Stomach (tissue), 9 donors: Measurements from ENCODE around the gene DCUN1D5. TPM values are rescaled to one million over a fixed set of nuclear protein-coding genes. Genes with fewer than 3 reads are reported as not detected.
A peak's percentile ranks its signal among the peaks of the same experiment; 100 is the strongest.

Experiments used
- DNase-seq, 2 donors: peaks; one replicate each; pipeline versions ENCODE4 v3.0.0 to v3.0.0-alpha.2; 2013 to 2019
- H3K27ac ChIP-seq, 5 donors: fragments of 200-600 bp in 4 of 5; sonication (generic) in 4 of 5; one replicate each; pipeline ENCODE4 v1.5.1; 2013 to 2019; ENCODE audit warnings: mild to moderate bottlenecking in 1 of 5, moderate library complexity in 1 of 5
- H3K27me3 ChIP-seq, 3 donors: fragments of 200-600 bp; sonication (generic); one replicate each; pipeline ENCODE4 v1.5.1; 2017 to 2019; ENCODE audit warnings: mixed run types in 1 of 3
- H3K36me3 ChIP-seq, 4 donors: fragments of 200-600 bp; sonication (generic); 1 replicate in 3 of 4; 2 replicates in 1 of 4; pipeline ENCODE4 v1.5.1; 2016 to 2019
- H3K4me1 ChIP-seq, 4 donors: fragments of 200-600 bp; sonication (generic); one replicate each; pipeline ENCODE4 v1.5.1; 2016 to 2019
- H3K4me3 ChIP-seq, 4 donors: fragments of 200-600 bp; sonication (generic) in 3 of 4; one replicate each; pipeline ENCODE4 v1.5.1; 2016 to 2019; ENCODE audit warnings: mild to moderate bottlenecking in 1 of 4
- H3K9me3 ChIP-seq, 4 donors: fragments of 200-600 bp; sonication (generic); one replicate each; pipeline ENCODE4 v1.5.1; 2016 to 2019
- CTCF ChIP-seq, 7 experiments: fragments of 450-650 bp in 4 of 7; fragments of 200-600 bp in 3 of 7; sonication (generic) in 3 of 7; IDR thresholded peaks; one replicate each; pipeline ENCODE4 v1.5.1; 2016 to 2019; ENCODE audit warnings: antibody characterized with exemption in 7 of 7, control low read depth in 2 of 7, mild to moderate bottlenecking in 1 of 7
- EP300 ChIP-seq: sonication (generic); formaldehyde crosslinking; IDR thresholded peaks from one replicate; pipeline ENCODE4 v1.6.1; 2017; ENCODE audit warnings: antibody characterized with exemption
- POLR2A ChIP-seq, 4 donors: fragments of 450-650 bp; IDR thresholded peaks; one replicate each; pipeline ENCODE4 v1.6.1; 2016; ENCODE audit warnings: antibody characterized with exemption in 4 of 4, control low read depth in 2 of 4, mild to moderate bottlenecking in 1 of 4, moderate library complexity in 1 of 4
- POLR2AphosphoS5 ChIP-seq, 3 donors: sonication (generic); formaldehyde crosslinking; IDR thresholded peaks; one replicate each; pipeline ENCODE4 v1.6.1; 2016; ENCODE audit warnings: antibody characterized with exemption in 3 of 3
- WGBS, 5 donors: extraction: QIAGEN DNeasy Blood & Tissue Kit in 3 of 5; methylation state at CpG; one replicate each; pipeline versions ENCODE4 v1.1.5 to v1.1.7; 2013 to 2018; 5-methylcytosine and 5-hydroxymethylcytosine counted together
- intact Hi-C: fragments of 100-400 bp; cut with DNase I; formaldehyde crosslinking; loops from one replicate; pipeline ENCODE4 v1.15.1; 2023; ENCODE audit warnings: low total_unique reads
- polyA plus RNA-seq, 3 donors: library from polyadenylated mRNA; stranded (reverse); fragments of 200-250 nt; gene quantifications; one replicate each; pipeline ENCODE4 v1.2.3, GENCODE V29; 2013
- total RNA-seq, 5 donors: library from RNA; depleted of rRNA; stranded (reverse); fragments of >200 nt; gene quantifications; one replicate each; pipeline versions ENCODE4 v1.1.0 to v1.2.3, GENCODE V29; 2014 to 2016
- donor health status: healthy with polysubstance abuse.
- donor health status: Bipolar disorder and iron deficiency.
- donor health status: healthy.

Gene DCUN1D5
- total and polyA plus RNA-seq, 8 donors, result 13.2 to 75.3 (median 29.1) TPM

- intact Hi-C loops, result no loop called here
- Histone ChIP-seq H3K4me1 (peaks cover 0 to 40% (median 18%) of the 10 kb centered on the region in 4 donors), H3K9me3 (no peaks in the 10 kb centered on the region), H3K27ac (no peak overlapping the region), H3K4me3 (no peak overlapping the region), H3K36me3 (peaks cover 0 to 7% (median 0%) of the 10 kb centered on the region in 4 donors), H3K27me3 (no peaks in the 10 kb centered on the region)
- 81 to 97% (median 86%) methylated on average over 1 of the region's 1 CpG for WGBS, 5 donors
- DNase-seq, result no peak
- no peak for TF ChIP-seq POLR2A (IDR thresholded peaks at IDR 0.05)
- TF ChIP-seq POLR2AphosphoS5 (IDR thresholded peaks at IDR 0.05), result no peak
- TF ChIP-seq EP300, result no peak
- no peak for TF ChIP-seq CTCF (IDR thresholded peaks at IDR 0.05)
Measured at GRCh38 chr11:103112364-103112763, 20.4 kb upstream of the DCUN1D5 start.

GRCh38 chr11:103111400-103111799 is 19.4 kb upstream of the DCUN1D5 start:
- intact Hi-C loops, result no loop called here
- 88 to 94% (median 93%) methylated on average over 5 of the region's 5 CpGs for WGBS, 5 donors
- no peak overlapping the region for H3K27ac ChIP-seq
- peaks cover 0 to 40% (median 18%) of the 10 kb centered on the region in 4 donors for H3K4me1 ChIP-seq
- no peak for DNase-seq
- no peak overlapping the region for H3K4me3 ChIP-seq
- H3K36me3 ChIP-seq, result peaks cover 0 to 7% (median 0%) of the 10 kb centered on the region in 4 donors
- H3K27me3 ChIP-seq, result no peaks in the 10 kb centered on the region
- no peaks in the 10 kb centered on the region for H3K9me3 ChIP-seq
- TF ChIP-seq POLR2AphosphoS5 (IDR thresholded peaks at IDR 0.05) (no peak), EP300 (no peak), CTCF (IDR thresholded peaks at IDR 0.05) (no peak), POLR2A (IDR thresholded peaks at IDR 0.05) (no peak)

DNA sequence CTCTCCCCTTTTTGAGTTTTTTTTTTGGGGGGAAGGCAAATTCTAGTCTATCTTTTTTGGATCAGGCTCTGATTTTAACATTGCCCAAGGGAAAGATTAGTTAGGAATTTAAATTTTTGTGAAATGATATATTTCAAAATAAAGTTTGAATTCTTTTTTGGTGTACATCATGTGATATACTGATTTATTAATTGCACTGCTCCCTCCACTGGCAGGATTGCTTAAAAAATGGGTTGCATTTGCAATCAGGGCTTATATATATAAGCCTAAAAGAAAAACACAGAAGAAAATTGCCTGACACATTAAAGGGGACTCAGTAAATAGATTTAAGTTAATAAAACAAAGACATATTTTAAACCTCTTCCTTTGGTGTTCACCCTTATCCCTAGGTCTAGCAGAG is 18.4 kb upstream of the DCUN1D5 start:
- TF ChIP-seq CTCF (IDR thresholded peaks at IDR 0.05), result no peak
- TF ChIP-seq POLR2AphosphoS5 (IDR thresholded peaks at IDR 0.05), result no peak
- no peak for TF ChIP-seq POLR2A (IDR thresholded peaks at IDR 0.05)
- no peak for TF ChIP-seq EP300
- H3K27me3 ChIP-seq, result no peaks in the 10 kb centered on the region
- H3K36me3 ChIP-seq, result peaks cover 0 to 7% (median 0%) of the 10 kb centered on the region in 4 donors
- H3K9me3 ChIP-seq, result no peaks in the 10 kb centered on the region
- H3K27ac ChIP-seq, result no peak overlapping the region
- DNase-seq, result peak in 1 of 2 donors; percentile 24
- intact Hi-C loops, result no loop called here
- peaks cover 0 to 40% (median 18%) of the 10 kb centered on the region in 4 donors for H3K4me1 ChIP-seq
- peak overlapping the region; percentile 53 to 75 (median 72) for H3K4me3 ChIP-seq

GRCh38 chr11:103109818-103110388 is 17.9 kb upstream of the DCUN1D5 start:
- H3K4me1 ChIP-seq, result peaks cover 0 to 40% (median 18%) of the 10 kb centered on the region in 4 donors
- TF ChIP-seq EP300 (no peak), POLR2AphosphoS5 (IDR thresholded peaks at IDR 0.05) (no peak), POLR2A (IDR thresholded peaks at IDR 0.05) (no peak), CTCF (IDR thresholded peaks at IDR 0.05) (no peak)
- DNase-seq, result no peak
- H3K27me3 ChIP-seq, result no peaks in the 10 kb centered on the region
- intact Hi-C loops, result no loop called here
- H3K36me3 ChIP-seq, result peaks cover 0 to 5% (median 0%) of the 10 kb centered on the region in 4 donors
- H3K9me3 ChIP-seq, result no peaks in the 10 kb centered on the region
- peak overlapping the region; percentile 53 to 75 (median 72) for H3K4me3 ChIP-seq
- 13 to 29% (median 21%) methylated on average over 26 of the region's 26 CpGs for WGBS, 5 donors
- peak overlapping the region; percentile 5 to 85 (median 70) for H3K27ac ChIP-seq
